ENCODE measurements around the gene MANF.

MANF gene

GRCh38 chr3:51436998-51437639 lies 52.0 kb downstream of the MANF start:
- Histone ChIP-seq H3K36me3 (ENCODE audit: control insufficient read depth, insufficient read depth, low read length) (peaks cover 57% of the 10 kb centered on the region), H3K9me3 (ENCODE audit: control insufficient read depth, insufficient read depth, low read length) (no peaks in the 10 kb centered on the region), H3K27me3 (ENCODE audit: control insufficient read depth, insufficient read depth, low read length) (no peaks in the 10 kb centered on the region), H3K4me1 (ENCODE audit: control insufficient read depth, insufficient read depth, low read length) (no peaks in the 10 kb centered on the region), H3K4me3 (ENCODE audit: low read depth, low read length) (no peak overlapping the region), H3K9ac (ENCODE audit: low read depth, low read length) (no peak overlapping the region), H3K27ac (ENCODE audit: low read depth, low read length) (no peak overlapping the region)

Measured in HUES48 (cell line).